NCI-H748 treated with DMSO at 0.1 percent for 48 hours (cell line): ENCODE measurements around the gene ADAMTS12.
"Not testable (repeated sequence)": the region's sequence is repeated elsewhere in the genome, so short reads cannot be mapped to it uniquely, and the experiment has no call there.

Experiments
- DNase-seq: peaks from one replicate; lab custom pipeline; 2025; lab: John Stamatoyannopoulos, UW

The ADAMTS12 gene, protein sequence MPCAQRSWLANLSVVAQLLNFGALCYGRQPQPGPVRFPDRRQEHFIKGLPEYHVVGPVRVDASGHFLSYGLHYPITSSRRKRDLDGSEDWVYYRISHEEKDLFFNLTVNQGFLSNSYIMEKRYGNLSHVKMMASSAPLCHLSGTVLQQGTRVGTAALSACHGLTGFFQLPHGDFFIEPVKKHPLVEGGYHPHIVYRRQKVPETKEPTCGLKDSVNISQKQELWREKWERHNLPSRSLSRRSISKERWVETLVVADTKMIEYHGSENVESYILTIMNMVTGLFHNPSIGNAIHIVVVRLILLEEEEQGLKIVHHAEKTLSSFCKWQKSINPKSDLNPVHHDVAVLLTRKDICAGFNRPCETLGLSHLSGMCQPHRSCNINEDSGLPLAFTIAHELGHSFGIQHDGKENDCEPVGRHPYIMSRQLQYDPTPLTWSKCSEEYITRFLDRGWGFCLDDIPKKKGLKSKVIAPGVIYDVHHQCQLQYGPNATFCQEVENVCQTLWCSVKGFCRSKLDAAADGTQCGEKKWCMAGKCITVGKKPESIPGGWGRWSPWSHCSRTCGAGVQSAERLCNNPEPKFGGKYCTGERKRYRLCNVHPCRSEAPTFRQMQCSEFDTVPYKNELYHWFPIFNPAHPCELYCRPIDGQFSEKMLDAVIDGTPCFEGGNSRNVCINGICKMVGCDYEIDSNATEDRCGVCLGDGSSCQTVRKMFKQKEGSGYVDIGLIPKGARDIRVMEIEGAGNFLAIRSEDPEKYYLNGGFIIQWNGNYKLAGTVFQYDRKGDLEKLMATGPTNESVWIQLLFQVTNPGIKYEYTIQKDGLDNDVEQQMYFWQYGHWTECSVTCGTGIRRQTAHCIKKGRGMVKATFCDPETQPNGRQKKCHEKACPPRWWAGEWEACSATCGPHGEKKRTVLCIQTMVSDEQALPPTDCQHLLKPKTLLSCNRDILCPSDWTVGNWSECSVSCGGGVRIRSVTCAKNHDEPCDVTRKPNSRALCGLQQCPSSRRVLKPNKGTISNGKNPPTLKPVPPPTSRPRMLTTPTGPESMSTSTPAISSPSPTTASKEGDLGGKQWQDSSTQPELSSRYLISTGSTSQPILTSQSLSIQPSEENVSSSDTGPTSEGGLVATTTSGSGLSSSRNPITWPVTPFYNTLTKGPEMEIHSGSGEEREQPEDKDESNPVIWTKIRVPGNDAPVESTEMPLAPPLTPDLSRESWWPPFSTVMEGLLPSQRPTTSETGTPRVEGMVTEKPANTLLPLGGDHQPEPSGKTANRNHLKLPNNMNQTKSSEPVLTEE (N-terminal part only)

DNA sequence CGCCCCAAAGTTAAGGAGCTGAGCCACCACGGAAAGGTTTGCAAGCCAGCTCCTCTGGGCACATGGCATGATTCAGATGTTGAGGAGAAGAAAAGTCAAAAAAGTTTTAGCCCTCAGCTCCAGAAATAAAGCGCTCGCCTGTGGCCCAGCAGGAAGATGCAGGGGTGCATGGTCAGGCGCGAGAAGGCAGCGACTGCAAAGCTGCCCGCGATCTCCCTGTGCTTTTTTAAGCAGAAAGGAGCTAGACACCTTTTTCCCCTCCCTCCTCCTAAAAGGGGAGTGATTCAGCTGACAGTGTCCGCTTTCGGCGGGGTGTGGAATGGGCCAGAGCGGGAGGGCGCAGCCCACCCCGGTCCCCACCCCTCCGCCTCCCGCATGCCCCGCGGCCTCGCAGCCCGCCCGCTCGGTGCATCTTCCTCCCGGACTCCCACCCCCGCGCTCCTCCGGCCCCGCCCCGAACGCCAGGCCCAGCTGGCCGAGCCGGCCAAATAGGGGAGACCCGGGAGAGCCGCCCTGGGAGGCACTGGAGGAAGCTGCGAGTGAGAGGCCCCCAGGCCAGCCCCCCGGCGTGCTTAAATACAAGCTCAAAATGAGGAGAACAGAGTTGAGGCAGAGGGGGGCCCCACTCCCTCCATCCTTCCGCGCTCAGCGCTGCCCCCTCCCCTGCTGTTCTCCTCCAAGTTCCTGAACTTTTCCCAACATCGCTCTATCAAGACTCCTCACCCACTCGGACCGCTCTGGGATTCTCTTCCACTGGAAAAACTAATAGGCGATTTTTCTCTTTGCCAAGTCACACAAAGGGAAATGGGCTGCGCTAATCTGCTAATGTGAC is at the start of gene ADAMTS12:
Gene ADAMTS12, minus strand, starts transcription at position 203 of the 832 bp plus-strand sequence. Its CDS starts 134 bp downstream, at position 69.
- peak; percentile 58 for DNase-seq

DNA sequence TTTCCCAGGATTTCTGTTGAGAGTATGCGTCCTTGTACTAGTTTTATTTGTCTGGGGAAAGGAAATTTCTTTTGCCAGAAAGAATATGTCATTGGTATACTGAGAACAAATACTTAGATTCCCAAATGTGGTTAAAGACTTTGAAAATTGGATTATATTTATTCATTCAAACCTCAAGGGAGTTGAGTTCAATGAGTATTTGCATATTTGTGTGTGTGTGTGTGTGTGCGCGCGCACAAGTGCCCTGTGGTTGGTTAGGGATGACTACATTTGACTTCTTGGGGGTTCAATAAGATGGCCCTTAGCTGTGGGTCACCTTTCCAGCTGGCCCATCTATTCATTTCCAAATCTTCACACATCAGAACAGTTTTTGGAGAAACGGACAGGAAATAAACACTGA is 49.3 kb upstream of the ADAMTS12 start:
- DNase-seq, result no peak

DNA sequence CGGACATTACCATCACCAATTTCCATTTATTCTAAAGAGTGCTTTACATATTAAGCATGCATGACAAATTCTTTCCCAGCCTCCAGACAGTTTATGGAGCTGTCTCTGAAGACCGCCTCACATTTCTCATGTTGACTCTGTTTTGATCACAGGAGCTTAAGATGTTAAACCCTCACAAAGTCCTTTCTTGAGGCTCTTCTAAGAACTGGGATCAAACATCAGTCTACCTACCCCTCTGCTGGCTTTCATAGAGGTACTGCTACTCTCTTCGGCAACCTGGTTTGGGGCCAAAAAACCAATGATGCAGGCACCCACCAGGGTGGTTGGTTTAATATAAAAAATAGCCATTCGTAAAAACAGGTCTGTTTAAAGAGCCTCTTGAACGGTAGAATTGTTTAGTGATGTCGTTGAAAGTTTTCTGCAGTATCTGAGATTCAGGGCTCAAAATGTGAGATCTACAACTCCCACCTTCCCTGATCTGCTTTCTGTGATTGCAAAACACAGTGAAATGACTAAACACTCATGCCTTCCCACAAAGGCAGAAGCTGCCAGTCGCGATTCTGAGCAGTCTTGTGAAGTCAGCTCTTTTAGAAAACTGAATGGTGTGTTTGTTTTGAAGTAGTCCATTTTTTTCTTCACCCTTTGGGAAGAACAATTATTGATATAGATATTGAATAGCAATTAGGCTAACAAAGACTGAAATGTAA is 47.9 kb upstream of the ADAMTS12 start:
- no peak for DNase-seq

DNA sequence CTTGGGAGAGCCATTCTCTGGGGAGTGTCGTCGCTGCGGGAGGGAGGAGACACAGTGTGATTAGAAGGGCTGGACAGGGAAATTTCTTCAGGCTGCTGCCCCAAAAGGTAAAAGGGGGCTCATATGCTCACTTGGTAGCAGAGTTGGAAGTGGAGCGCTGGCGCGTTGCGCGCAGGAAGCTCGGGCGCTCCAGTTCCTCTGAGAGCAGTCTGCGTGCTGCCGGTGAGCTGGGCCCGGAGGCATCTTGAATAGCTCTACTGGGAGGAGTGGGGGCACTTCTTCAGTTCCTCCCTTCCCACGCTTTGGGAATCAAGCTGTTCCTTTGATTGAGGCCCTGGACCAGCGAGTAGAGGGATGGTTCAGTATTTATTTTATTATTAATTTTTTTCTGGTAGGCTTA is 47.1 kb upstream of the ADAMTS12 start:
- DNase-seq, result no peak

DNA sequence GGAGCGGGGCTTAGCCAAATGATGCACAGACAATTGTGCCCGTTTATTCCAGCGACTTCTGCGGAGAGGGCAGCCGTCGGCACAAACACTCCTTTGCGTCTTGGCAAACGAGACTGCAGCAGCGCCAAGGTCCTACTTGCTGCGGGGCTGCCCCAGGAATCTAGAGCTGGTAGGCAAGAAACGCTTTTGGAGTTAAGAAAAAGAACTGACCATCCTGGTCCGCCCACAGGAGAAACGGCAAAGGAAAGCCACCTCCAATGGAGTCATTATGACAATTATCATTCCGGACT is 46.7 kb upstream of the ADAMTS12 start:
- DNase-seq, result no peak

DNA sequence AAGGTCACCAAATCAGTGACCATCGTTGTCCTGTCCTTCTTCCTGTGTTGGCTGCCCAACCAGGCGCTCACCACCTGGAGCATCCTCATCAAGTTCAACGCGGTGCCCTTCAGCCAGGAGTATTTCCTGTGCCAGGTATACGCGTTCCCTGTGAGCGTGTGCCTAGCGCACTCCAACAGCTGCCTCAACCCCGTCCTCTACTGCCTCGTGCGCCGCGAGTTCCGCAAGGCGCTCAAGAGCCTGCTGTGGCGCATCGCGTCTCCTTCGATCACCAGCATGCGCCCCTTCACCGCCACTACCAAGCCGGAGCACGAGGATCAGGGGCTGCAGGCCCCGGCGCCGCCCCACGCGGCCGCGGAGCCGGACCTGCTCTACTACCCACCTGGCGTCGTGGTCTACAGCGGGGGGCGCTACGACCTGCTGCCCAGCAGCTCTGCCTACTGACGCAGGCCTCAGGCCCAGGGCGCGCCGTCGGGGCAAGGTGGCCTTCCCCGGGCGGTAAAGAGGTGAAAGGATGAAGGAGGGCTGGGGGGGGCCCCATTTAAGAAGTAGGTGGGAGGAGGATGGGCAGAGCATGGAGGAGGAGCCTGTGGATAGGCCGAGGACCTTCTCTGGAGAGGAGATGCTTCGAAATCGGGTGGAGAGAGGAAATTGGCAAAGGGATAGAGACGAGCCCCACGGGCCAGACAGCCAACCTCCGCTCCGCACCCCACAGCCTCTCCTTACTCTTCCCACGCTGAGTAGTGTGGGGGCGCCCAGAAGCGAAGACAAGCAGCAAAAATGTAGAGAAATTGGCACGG is 46.1 kb upstream of the ADAMTS12 start:
- no peak for DNase-seq

DNA sequence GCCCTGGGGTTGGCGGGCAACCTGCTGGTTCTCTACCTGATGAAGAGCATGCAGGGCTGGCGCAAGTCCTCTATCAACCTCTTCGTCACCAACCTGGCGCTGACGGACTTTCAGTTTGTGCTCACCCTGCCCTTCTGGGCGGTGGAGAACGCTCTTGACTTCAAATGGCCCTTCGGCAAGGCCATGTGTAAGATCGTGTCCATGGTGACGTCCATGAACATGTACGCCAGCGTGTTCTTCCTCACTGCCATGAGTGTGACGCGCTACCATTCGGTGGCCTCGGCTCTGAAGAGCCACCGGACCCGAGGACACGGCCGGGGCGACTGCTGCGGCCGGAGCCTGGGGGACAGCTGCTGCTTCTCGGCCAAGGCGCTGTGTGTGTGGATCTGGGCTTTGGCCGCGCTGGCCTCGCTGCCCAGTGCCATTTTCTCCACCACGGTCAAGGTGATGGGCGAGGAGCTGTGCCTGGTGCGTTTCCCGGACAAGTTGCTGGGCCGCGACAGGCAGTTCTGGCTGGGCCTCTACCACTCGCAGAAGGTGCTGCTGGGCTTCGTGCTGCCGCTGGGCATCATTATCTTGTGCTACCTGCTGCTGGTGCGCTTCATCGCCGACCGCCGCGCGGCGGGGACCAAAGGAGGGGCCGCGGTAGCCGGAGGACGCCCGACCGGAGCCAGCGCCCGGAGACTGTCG is 45.4 kb upstream of the ADAMTS12 start:
- no peak for DNase-seq

DNA sequence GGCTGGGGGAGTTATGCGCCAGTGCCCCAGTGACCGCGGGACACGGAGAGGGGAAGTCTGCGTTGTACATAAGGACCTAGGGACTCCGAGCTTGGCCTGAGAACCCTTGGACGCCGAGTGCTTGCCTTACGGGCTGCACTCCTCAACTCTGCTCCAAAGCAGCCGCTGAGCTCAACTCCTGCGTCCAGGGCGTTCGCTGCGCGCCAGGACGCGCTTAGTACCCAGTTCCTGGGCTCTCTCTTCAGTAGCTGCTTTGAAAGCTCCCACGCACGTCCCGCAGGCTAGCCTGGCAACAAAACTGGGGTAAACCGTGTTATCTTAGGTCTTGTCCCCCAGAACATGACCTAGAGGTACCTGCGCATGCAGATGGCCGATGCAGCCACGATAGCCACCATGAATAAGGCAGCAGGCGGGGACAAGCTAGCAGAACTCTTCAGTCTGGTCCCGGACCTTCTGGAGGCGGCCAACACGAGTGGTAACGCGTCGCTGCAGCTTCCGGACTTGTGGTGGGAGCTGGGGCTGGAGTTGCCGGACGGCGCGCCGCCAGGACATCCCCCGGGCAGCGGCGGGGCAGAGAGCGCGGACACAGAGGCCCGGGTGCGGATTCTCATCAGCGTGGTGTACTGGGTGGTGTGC is 44.7 kb upstream of the ADAMTS12 start, which contains the start of gene RXFP3:
Gene RXFP3, plus strand, starts transcription at position 6 of the 636 bp plus-strand sequence. Its CDS starts 355 bp downstream, at position 361.
- no peak for DNase-seq

DNA sequence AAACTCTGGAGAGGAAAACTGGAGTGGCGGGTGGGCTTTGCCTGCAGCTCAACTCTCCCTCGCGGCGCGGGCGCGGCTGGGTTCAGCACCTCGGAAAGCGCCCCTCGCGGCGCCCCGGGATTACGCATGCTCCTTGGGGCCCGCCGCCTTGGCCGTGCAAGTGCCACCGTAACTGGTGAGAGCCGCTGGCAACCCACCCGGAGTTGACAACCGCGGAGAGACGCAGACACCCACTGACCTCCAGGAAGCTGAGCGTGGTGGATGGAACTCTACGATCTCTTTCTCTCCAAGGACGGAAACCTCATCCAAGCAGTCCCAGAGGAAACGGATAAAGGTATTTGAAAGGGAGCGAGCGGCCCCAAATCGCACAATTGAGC is 44.2 kb upstream of the ADAMTS12 start:
- peak; percentile 65 for DNase-seq

DNA sequence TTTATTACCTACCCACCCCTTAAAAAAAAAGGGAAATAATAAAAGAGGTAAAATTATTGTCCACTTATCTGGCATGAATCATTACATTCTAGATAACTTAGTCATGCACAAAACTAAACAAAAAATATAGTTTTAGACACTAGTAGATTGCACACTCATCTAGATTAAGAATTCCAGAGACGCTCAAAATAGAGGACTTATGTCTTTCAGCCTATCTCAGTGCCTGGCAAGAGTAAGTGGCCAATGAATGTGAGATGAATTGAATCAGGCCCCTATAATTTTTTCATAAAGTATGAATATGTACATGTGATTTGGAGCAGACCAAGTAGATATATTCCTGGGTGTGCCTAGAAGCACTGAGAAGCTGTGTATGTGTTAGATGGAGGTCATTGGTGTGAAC is 42.4 kb upstream of the ADAMTS12 start:
- no peak for DNase-seq

DNA sequence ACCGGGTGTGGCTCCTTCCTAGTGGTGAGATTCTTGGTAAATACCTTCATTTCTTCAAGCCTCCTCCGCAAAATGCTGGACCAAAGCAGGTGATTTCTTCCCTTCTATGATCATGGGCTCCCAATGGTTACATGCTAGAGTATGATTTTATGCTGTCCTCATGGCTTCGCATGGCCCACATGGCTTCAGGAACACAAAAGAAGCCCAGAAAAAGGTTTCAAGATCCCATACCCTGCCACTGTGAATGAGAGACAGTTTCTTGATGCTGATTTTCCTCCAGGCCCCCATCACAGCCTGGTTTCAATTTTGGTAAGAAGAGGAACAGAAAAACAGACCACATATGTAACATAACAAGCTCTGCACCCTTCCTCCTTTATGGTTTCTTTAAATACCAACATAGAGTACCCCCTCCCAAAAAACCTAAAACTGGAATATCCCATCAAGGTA is 42.0 kb upstream of the ADAMTS12 start:
- DNase-seq, result no peak

DNA sequence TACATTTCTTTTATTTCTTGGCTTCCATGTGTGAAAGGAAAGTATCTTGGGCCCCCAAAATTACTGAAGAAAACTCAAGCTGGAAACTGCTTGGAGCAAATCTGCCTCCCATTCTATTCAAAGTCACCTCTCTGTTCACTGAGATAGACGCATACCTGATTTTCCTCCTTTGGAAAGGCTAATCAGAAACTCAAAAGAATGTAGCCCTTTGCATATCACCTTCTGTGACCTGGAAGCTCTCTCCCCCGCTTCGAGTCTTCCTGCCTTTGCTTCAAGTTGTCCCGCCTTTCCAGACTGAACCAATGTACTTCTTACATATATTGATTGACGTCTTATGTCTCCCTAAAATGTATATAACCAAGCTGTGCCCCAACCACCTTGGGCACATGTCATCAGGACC is 39.3 kb upstream of the ADAMTS12 start:
- DNase-seq, result no peak

DNA sequence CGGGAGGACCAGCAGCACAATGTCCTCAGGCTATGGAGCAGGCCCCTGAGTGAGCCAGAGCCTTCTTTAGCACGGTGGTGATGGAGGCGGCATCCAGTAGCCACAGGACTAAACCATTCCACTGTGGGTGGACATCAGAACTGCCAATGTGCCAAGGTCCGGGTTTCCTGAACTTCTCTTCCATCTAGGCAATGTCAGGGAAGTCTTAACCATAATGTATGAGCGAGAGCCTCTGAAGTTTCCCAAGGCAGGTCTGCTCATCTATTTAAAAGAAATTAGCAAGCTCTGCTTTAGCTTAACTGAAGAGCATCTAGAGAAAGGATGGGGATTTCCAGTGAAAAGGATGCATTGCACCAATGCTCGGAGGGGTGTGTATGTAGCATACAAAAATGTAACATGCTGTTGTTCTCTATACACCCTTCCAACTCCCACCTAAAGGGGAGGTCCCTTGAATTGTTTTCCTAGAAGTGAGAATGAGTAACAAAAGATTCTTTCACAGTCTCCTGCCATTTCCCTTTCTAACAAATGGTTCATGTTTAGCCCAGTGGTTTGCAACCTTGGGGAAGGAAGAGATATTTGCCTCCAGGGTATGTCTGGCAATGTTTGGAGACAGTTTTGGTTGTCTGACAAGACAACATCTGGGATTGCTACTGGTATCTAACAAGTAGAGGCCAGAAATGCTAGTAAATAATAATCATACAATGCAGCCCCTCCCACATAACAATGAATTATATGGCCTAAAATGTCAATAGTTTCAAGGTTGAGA is 38.3 kb upstream of the ADAMTS12 start:
- DNase-seq, result no peak

DNA sequence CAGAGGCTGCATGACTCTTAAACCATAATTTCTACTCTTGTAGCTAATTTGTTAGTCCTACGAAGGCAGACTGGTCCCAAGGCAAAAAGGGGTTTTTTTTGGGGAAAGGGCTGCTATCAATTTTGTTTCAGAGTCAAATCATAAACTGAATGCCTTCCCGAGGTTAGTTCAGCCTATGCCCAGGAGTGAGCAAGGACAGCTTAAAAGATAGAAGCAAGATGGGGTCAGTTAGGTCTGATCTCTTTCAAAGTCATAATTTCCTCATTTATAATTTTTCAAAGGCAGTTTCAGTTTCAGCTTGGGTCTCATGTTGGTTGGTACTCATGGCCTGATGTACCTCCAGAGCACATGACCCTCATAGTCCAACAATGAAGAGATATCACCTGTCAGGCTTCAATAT is 36.5 kb upstream of the ADAMTS12 start:
- DNase-seq, result no peak

DNA sequence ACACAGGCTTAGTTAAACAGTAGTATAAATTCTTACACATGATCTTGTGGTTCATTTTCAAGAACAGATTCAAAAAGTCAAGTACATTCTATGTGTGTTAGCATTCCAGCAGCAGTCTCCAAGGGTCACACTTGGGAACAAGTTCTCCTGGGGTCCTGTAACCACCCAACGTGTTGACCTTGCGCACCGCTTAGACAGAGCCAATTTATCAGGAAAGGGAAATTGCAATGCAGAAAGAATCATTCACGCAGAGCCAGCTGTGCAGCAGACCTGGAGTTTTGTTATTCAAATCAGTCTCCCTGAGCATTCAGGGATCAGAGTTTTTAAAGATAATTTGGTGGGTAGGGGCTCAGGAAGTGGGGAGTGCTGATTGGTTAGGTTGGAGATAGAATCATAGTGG is 35.9 kb upstream of the ADAMTS12 start:
- DNase-seq, result no peak

DNA sequence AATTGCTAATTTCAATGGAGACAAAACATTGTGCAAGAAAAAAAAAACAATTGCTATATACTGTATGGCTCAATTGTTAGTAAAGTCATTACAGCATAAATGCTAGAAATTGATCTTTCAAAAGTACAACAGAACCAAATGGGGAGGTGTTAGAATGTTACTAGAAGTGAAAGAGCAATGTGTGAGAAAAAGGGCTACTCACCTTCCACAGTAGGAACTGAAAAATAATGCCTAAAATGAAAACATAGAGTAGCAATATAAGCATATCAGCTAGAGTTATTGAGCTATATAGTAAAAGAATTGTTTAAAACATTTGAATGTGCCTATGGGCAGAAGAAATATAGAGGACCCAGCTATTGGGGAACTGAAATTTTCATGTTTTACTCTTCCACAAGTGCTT is 33.5 kb upstream of the ADAMTS12 start:
- no peak for DNase-seq

DNA sequence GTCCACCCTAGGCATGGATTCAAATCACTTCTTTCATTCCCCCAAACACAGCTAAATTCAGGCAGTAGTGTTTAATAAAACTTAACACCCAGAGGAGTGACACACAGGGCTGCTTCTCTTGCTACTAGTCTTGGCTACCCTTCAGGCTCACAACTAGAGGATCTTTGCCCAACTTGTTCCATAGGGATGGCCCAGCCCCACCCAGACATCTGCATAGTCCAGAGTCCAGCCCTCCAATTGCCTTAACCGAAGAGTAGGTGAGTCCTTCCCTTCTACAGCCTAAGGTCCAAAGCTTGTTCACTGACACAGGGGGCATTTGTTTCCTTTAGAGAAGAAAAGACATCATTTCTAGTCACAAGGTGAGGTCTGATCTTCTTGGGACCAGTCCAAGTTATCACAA is 29.2 kb upstream of the ADAMTS12 start:
- DNase-seq, result no peak

DNA sequence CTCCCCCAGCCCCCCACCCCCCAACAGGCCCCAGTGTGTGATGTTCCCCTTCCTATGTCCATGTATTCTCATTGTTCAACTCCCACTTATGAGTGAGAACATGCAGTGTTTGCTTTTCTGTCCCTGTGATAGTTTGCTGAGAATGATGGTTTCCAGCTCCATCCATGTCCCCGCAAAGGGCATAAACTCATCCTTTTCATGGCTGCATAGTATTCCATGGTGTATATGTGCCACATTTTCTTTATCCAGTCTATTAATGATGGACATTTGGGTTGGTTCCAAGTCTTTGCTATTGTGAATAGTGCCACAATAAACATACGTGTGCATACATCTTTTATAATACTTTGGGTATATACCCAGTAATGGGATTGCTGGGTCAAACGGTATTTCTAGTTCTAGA is 23.1 kb upstream of the ADAMTS12 start:
- not testable (repeated sequence) for DNase-seq
